GM12892 (cell line): ENCODE results near the gene UTS2R.

ENCODE experiments used
- POLR2A ChIP-seq: IDR thresholded peaks from 2 replicates; pipeline ENCODE4 v1.6.1; 2011; ENCODE audit warnings: low read depth, low read length, control low read depth
- POLR2AphosphoS5 ChIP-seq: IDR thresholded peaks from 2 replicates; pipeline ENCODE4 v1.6.1; 2011; ENCODE audit warnings: low read depth, low read length, control low read depth
- TAF1 ChIP-seq: IDR thresholded peaks from 2 replicates; pipeline ENCODE4 v1.6.1; 2011; ENCODE audit warnings: low read depth, mild to moderate bottlenecking, control low read depth, low read length, borderline replicate concordance

DNA sequence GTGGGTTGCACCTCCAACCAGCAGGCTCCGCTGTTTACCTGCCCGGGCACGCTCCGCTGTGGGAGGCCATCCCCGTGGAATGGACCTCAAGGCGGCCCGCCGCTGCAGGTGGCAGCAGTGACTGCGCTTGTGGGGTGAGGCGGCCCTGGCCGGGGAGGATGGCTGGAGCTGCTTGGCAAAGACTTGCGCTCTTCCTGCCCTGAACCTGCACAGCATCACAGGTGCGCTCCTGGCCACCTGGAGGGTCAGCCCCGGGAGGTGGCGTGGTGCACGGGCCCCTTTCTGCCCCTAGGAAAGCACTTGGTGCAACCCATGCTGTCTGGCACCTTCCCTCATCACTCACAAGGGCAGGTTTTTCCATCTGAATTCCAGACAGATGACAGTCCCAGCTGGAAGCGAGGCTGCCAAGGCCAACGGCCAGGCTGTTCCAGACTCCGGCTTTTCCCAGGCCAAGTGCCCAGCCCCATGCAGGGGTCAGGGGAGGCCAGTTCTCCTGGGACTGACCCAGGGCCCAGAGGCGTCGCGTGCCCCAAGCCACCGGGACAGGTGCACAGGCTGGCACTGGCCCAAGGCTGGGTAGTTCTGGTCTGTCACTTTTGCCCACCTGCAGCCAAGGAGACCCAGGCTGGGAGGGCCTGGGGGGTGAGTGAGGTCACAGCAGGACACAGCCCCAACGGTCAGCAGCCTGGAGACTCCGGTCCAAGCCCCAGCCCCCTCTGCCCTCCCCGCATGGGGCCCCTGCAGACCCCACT, 13.3 kb downstream of the UTS2R start:
- TF ChIP-seq POLR2A (no peak), POLR2AphosphoS5 (no peak), TAF1 (no peak)
